ENCODE results near the gene HLA-DMA. TPM values are rescaled to one million over a fixed set of nuclear protein-coding genes. Genes with fewer than 3 reads are reported as not detected.

The HLA-DMA gene
- total and polyA plus RNA-seq, 9 of the 15 experiments (the other 6 are each of a cell fraction or from before 2014, with no cell fraction given), result 0.13 to 0.83 (median 0.51) TPM

DNA sequence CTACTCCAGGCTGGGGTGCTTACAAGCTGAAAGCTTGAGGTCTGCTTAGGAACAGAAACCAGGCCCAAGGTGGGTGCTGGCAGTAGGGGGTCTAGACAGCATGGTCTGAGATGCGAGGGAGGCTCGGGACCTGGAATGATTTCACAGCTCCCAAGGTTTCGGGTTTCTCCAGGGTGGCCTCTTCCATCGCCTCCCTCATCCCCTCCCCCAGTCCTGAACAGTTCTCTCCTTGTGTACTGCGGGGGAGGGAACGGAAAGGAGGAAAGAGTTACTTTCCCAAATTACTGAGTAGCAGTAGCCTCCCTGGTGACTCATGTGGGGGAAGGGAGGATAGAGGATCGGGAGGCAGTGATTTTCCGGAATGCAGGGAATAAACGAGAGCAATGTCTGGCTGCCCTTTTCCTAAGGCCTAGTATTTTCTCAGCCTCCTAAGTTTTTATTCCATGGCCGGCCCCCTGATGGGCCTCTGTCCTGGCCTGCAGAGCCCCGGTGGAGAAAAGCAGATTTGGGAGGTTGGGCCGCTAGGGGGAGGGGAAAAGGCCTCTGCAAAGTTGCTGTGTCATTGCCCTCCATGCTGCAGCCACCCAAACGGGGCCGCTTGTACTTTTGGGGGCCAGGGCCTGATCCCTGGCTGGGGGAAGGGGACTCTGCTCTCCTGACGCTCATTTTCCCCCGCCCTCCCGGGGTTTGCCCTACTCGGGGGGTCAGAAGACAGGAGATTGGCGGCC, 17.0 kb upstream of the HLA-DMA start (continued):
- no peak for TF ChIP-seq GABPB2 (CRISPR knock-in tag; conservative IDR thresholded peaks at IDR 0.05)
- TF ChIP-seq, protein P1, sequence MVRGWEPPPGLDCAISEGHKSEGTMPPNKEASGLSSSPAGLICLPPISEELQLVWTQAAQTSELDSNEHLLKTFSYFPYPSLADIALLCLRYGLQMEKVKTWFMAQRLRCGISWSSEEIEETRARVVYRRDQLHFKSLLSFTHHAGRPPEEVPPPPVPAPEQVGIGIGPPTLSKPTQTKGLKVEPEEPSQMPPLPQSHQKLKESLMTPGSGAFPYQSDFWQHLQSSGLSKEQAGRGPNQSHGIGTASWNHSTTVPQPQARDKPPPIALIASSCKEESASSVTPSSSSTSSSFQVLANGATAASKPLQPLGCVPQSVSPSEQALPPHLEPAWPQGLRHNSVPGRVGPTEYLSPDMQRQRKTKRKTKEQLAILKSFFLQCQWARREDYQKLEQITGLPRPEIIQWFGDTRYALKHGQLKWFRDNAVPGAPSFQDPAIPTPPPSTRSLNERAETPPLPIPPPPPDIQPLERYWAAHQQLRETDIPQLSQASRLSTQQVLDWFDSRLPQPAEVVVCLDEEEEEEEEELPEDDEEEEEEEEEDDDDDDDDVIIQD (CRISPR knock-in tag; IDR thresholded peaks at IDR 0.05), result no peak
- no peak for TF ChIP-seq MCM3 (IDR thresholded peaks at IDR 0.05)
- peak; percentile 17 for TF ChIP-seq CHD1 (IDR thresholded peaks at IDR 0.05; ENCODE audit: low read length)
- no peak for TF ChIP-seq NR2F6 (CRISPR knock-in tag; IDR thresholded peaks at IDR 0.05)
- TF ChIP-seq, protein P2, sequence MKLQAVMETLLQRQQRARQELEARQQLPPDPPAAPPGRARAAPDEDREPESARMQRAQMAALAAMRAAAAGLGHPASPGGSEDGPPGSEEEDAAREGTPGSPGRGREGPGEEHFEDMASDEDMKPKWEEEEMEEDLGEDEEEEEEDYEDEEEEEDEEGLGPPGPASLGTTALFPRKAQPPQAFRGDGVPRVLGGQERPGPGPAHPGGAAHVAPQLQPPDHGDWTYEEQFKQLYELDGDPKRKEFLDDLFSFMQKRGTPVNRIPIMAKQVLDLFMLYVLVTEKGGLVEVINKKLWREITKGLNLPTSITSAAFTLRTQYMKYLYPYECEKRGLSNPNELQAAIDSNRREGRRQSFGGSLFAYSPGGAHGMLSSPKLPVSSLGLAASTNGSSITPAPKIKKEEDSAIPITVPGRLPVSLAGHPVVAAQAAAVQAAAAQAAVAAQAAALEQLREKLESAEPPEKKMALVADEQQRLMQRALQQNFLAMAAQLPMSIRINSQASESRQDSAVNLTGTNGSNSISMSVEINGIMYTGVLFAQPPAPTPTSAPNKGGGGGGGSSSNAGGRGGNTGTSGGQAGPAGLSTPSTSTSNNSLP (IDR thresholded peaks at IDR 0.05; ENCODE audit: borderline replicate concordance, low read depth, low read length), result no peak
- TF ChIP-seq ZNF3 (CRISPR knock-in tag; IDR thresholded peaks at IDR 0.05), result no peak
- no peak for TF ChIP-seq BRF1 (IDR thresholded peaks at IDR 0.05; ENCODE audit: borderline replicate concordance, extremely low read depth, insufficient read length)
- TF ChIP-seq, protein P3, sequence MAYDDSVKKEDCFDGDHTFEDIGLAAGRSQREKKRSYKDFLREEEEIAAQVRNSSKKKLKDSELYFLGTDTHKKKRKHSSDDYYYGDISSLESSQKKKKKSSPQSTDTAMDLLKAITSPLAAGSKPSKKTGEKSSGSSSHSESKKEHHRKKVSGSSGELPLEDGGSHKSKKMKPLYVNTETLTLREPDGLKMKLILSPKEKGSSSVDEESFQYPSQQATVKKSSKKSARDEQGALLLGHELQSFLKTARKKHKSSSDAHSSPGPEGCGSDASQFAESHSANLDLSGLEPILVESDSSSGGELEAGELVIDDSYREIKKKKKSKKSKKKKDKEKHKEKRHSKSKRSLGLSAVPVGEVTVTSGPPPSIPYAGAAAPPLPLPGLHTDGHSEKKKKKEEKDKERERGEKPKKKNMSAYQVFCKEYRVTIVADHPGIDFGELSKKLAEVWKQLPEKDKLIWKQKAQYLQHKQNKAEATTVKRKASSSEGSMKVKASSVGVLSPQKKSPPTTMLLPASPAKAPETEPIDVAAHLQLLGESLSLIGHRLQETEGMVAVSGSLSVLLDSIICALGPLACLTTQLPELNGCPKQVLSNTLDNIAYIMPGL (CRISPR knock-in tag; IDR thresholded peaks at IDR 0.05), result 0 out of 2 replicates have a peak, but pooled peaks have one; percentile 76
- TF ChIP-seq FOXA3 (CRISPR knock-in tag; conservative IDR thresholded peaks at IDR 0.05 in 1 of 2, IDR thresholded peaks at IDR 0.05 in 1 of 2), result peak in 1 of 2 experiments; percentile 47; a peak in 1 of 4 replicates
- TF ChIP-seq, protein P4, sequence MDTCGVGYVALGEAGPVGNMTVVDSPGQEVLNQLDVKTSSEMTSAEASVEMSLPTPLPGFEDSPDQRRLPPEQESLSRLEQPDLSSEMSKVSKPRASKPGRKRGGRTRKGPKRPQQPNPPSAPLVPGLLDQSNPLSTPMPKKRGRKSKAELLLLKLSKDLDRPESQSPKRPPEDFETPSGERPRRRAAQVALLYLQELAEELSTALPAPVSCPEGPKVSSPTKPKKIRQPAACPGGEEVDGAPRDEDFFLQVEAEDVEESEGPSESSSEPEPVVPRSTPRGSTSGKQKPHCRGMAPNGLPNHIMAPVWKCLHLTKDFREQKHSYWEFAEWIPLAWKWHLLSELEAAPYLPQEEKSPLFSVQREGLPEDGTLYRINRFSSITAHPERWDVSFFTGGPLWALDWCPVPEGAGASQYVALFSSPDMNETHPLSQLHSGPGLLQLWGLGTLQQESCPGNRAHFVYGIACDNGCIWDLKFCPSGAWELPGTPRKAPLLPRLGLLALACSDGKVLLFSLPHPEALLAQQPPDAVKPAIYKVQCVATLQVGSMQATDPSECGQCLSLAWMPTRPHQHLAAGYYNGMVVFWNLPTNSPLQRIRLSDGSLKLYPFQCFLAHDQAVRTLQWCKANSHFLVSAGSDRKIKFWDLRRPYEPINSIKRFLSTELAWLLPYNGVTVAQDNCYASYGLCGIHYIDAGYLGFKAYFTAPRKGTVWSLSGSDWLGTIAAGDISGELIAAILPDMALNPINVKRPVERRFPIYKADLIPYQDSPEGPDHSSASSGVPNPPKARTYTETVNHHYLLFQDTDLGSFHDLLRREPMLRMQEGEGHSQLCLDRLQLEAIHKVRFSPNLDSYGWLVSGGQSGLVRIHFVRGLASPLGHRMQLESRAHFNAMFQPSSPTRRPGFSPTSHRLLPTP (IDR thresholded peaks at IDR 0.05; ENCODE audit: borderline replicate concordance, extremely low read depth, insufficient read length), result no peak
- no peak for TF ChIP-seq HNRNPUL1 (IDR thresholded peaks at IDR 0.05; ENCODE audit: low read length)
- no peak; the same call in 1 of the 2 replicates for TF ChIP-seq MYNN (IDR thresholded peaks at IDR 0.05)
- TF ChIP-seq MYNN (CRISPR knock-in tag; IDR thresholded peaks at IDR 0.05), result no peak
- TF ChIP-seq HNRNPL (IDR thresholded peaks at IDR 0.05; ENCODE audit: low read depth, low read length), result peak; percentile 43; the same call in 1 of the 2 replicates
- TF ChIP-seq, protein P5, sequence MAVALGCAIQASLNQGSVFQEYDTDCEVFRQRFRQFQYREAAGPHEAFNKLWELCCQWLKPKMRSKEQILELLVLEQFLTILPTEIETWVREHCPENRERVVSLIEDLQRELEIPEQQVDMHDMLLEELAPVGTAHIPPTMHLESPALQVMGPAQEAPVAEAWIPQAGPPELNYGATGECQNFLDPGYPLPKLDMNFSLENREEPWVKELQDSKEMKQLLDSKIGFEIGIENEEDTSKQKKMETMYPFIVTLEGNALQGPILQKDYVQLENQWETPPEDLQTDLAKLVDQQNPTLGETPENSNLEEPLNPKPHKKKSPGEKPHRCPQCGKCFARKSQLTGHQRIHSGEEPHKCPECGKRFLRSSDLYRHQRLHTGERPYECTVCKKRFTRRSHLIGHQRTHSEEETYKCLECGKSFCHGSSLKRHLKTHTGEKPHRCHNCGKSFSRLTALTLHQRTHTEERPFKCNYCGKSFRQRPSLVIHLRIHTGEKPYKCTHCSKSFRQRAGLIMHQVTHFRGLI (CRISPR knock-in tag; IDR thresholded peaks at IDR 0.05), result no peak

Data from K562 (cell line).